Neural cell (in vitro differentiated cells): Measurements from ENCODE around the gene PDE11A.

Experiments used
- CTCF ChIP-seq: fragments of 450-650 bp; IDR thresholded peaks from 2 replicates; pipeline ENCODE4 v1.5.1; 2014; ENCODE audit warnings: antibody characterized with exemption, mild to moderate bottlenecking, moderate library complexity; ENCODE audit not compliant: poor library complexity, severe bottlenecking
- EP300 ChIP-seq: fragments of 450-650 bp; conservative IDR thresholded peaks from 2 replicates; pipeline ENCODE4 v1.6.1; 2014; ENCODE audit warnings: antibody characterized with exemption, mild to moderate bottlenecking, moderate library complexity; ENCODE audit not compliant: poor library complexity, severe bottlenecking
- EZH2 ChIP-seq: fragments of 200-600, 300-800 bp; shearing (Covaris generic), sonication (generic); IDR thresholded peaks from 2 replicates; pipeline ENCODE4 v1.6.1; 2014; ENCODE audit warnings: antibody characterized with exemption, low read length, borderline replicate concordance, mild to moderate bottlenecking; ENCODE audit not compliant: insufficient read depth, poor library complexity, severe bottlenecking
- MXI1 ChIP-seq: fragments of 450-650 bp; conservative IDR thresholded peaks from 2 replicates; pipeline ENCODE4 v1.6.1; 2014; ENCODE audit warnings: antibody characterized with exemption, mild to moderate bottlenecking; ENCODE audit not compliant: poor library complexity, severe bottlenecking
- POLR2AphosphoS5 ChIP-seq: IDR thresholded peaks from 2 replicates; pipeline ENCODE4 v1.6.1; 2012
- REST ChIP-seq: IDR thresholded peaks from 2 replicates; pipeline ENCODE4 v1.6.1; 2012; ENCODE audit warnings: borderline replicate concordance
- SMC3 ChIP-seq: fragments of 450-650 bp; conservative IDR thresholded peaks from 2 replicates; pipeline ENCODE4 v1.6.1; 2014; ENCODE audit warnings: antibody characterized with exemption, mild to moderate bottlenecking, moderate library complexity; ENCODE audit not compliant: poor library complexity
- TAF1 ChIP-seq: IDR thresholded peaks from 2 replicates; pipeline ENCODE4 v1.6.1; 2012; ENCODE audit warnings: low read depth

- no peak for TF ChIP-seq CTCF
- TF ChIP-seq EZH2: no peak
- TF ChIP-seq REST: no peak
- TF ChIP-seq POLR2AphosphoS5: no peak
- no peak for TF ChIP-seq EP300
- TF ChIP-seq SMC3: no peak
- TF ChIP-seq MXI1: no peak
- no peak for TF ChIP-seq TAF1
These were observed 425.8 kb downstream of the PDE11A start for GRCh38 chr2:177646791-177647190.
